Endothelial cell of umbilical vein (primary cell): Measurements from ENCODE around the gene ATP1B1. TPM values are rescaled to one million over a fixed set of nuclear protein-coding genes. Genes with fewer than 3 reads are reported as not detected.

Experiments used
- BruUV-seq: library from RNA; stranded (reverse); fragments of 400-500 nt; replicated peaks from 2 replicates; lab custom pipeline; 2021; lab: Mats Ljungman, UMichigan
- CTCF ChIA-PET: fragments of 300-600, 350-600 bp; sonication (Branson Sonifier 250); formaldehyde crosslinking; loops from one replicate; lab custom pipeline; 2021; ENCODE audit warnings: antibody characterized with exemption, inconsistent platforms; lab: Charles Lee
- POLR2A ChIA-PET: fragments of 300-600, 350-600 bp; sonication (Branson Sonifier 250); formaldehyde crosslinking; loops from one replicate; lab custom pipeline; 2021; ENCODE audit warnings: antibody characterized with exemption, inconsistent platforms; lab: Charles Lee
- DNase-seq: peaks from one replicate; pipeline ENCODE4 v3.0.0-alpha.2; 2011; ENCODE audit warnings: low read depth, low spot score
- FAIRE-seq: peaks from 2 replicates; lab custom pipeline; 2011; peaks lifted over from hg19 to GRCh38; lab: Jason Lieb, UNC
- H2AFZ ChIP-seq: 2 replicates; pipeline ENCODE4 v1.6.0; 2012; ENCODE audit warnings: low read depth, low read length, control low read depth, inconsistent platforms
- H3K27ac ChIP-seq: 2 replicates; pipeline ENCODE4 v1.5.1; 2011; ENCODE audit warnings: low read depth, mild to moderate bottlenecking, control low read depth, low read length, moderate library complexity; ENCODE audit not compliant: insufficient read depth
- H3K27me3 ChIP-seq, 2 experiments: 2 replicates each; pipeline versions ENCODE4 v1.6.0 to v1.6.1; 2011; ENCODE audit warnings: low read length in 2 of 2, mixed read lengths in 1 of 2; ENCODE audit not compliant: control insufficient read depth in 2 of 2, insufficient read depth in 2 of 2
- H3K36me3 ChIP-seq, 2 experiments: 2 replicates in 1 of 2; 3 replicates in 1 of 2; pipeline ENCODE4 v1.5.1; 2011; ENCODE audit warnings: low read length in 2 of 2, mild to moderate bottlenecking in 1 of 2, moderate library complexity in 1 of 2; ENCODE audit not compliant: control insufficient read depth in 2 of 2, insufficient read depth in 2 of 2; ENCODE audit errors: extremely low read depth in 1 of 2
- H3K4me1 ChIP-seq: 3 replicates; pipeline ENCODE4 v1.5.1; 2011; ENCODE audit warnings: mild to moderate bottlenecking, low read length; ENCODE audit not compliant: control insufficient read depth, insufficient read depth; ENCODE audit errors: extremely low read depth
- H3K4me2 ChIP-seq: 2 replicates; pipeline ENCODE4 v1.6.1; 2011; ENCODE audit warnings: low read length, control low read depth, mixed read lengths; ENCODE audit not compliant: insufficient read depth
- H3K4me3 ChIP-seq, 3 experiments: fragments of 200-600 bp in 1 of 3; sonication (generic), shearing (Covaris generic) in 1 of 3; replicated peaks in 1 of 3; 2 replicates each; pipeline ENCODE4 v1.5.1; 2011 to 2016; ENCODE audit warnings: control low read depth in 3 of 3, low read length in 3 of 3, mild to moderate bottlenecking in 2 of 3, inconsistent platforms in 1 of 3, low read depth in 1 of 3, moderate library complexity in 1 of 3; ENCODE audit not compliant: insufficient read depth in 1 of 3
- H3K79me2 ChIP-seq: 2 replicates; pipeline ENCODE4 v1.6.0; 2012; ENCODE audit warnings: low read length, inconsistent platforms; ENCODE audit not compliant: control insufficient read depth, insufficient read depth
- H3K9ac ChIP-seq: replicated peaks from 2 replicates; pipeline ENCODE3; 2011; ENCODE audit warnings: low read length, control low read depth; ENCODE audit not compliant: insufficient read depth; ENCODE audit errors: extremely low read depth
- H3K9me1 ChIP-seq: replicated peaks from 3 replicates; pipeline ENCODE4 v1.6.0; 2011; ENCODE audit warnings: mild to moderate bottlenecking, low read length; ENCODE audit not compliant: control insufficient read depth, insufficient read depth; ENCODE audit errors: extremely low read depth
- H3K9me3 ChIP-seq: replicated peaks from 2 replicates; pipeline ENCODE4 v1.5.1; 2012; ENCODE audit warnings: low read length, inconsistent platforms; ENCODE audit not compliant: control insufficient read depth, insufficient read depth
- H4K20me1 ChIP-seq: replicated peaks from 2 replicates; pipeline ENCODE3; 2011; ENCODE audit warnings: mild to moderate bottlenecking, low read length; ENCODE audit not compliant: control insufficient read depth, insufficient read depth; ENCODE audit errors: extremely low read depth
- CTCF ChIP-seq, 2 donors: IDR thresholded peaks; 1 replicate in 1 of 2; 2 replicates in 1 of 2; pipeline ENCODE4 v1.5.1; 2011; ENCODE audit warnings: low read length in 2 of 2, mild to moderate bottlenecking in 2 of 2, moderate library complexity in 2 of 2, control low read depth in 1 of 2, inconsistent platforms in 1 of 2, low read depth in 1 of 2; ENCODE audit not compliant: insufficient read depth in 1 of 2; ENCODE audit errors: extremely low read depth in 1 of 2
- EZH2 ChIP-seq: IDR thresholded peaks from 2 replicates; pipeline ENCODE4 v1.6.1; 2012; ENCODE audit warnings: borderline replicate concordance, low read depth, mild to moderate bottlenecking, moderate library complexity, low read length, inconsistent platforms; ENCODE audit not compliant: severe bottlenecking
- FOS ChIP-seq: IDR thresholded peaks from 2 replicates; pipeline ENCODE4 v1.6.1; 2011; ENCODE audit warnings: mild to moderate bottlenecking, low read length, moderate library complexity, borderline replicate concordance; ENCODE audit not compliant: insufficient read depth
- GATA2 ChIP-seq: IDR thresholded peaks from 2 replicates; pipeline ENCODE4 v1.7.0; 2011; ENCODE audit warnings: low read depth, mild to moderate bottlenecking, moderate library complexity, mixed read lengths, low read length; ENCODE audit not compliant: insufficient read length, insufficient read depth
- JUN ChIP-seq: IDR thresholded peaks from 2 replicates; pipeline ENCODE4 v1.6.1; 2011; ENCODE audit warnings: borderline replicate concordance, low read depth; ENCODE audit not compliant: insufficient read length, insufficient read depth
- MAX ChIP-seq: IDR thresholded peaks from 2 replicates; pipeline ENCODE4 v1.6.1; 2011; ENCODE audit not compliant: insufficient read depth, insufficient read length
- MYC ChIP-seq: IDR thresholded peaks from one replicate; pipeline ENCODE4 v1.6.1; 2011; ENCODE audit warnings: mild to moderate bottlenecking, low read depth, low read length
- POLR2A ChIP-seq: IDR thresholded peaks from 2 replicates; pipeline ENCODE4 v1.6.1; 2012; ENCODE audit warnings: low read depth, mild to moderate bottlenecking, control low read depth, low read length
- POLR2AphosphoS5 ChIP-seq: IDR thresholded peaks from 2 replicates; pipeline ENCODE4 v1.6.1; 2012; ENCODE audit warnings: low read depth, mild to moderate bottlenecking, control low read depth, low read length, moderate library complexity; ENCODE audit not compliant: insufficient read depth
- dilution Hi-C: fragments of 300-500 bp; cut with MboI; formaldehyde crosslinking; loops from one replicate; pipeline ENCODE4 v1.15.0; 2019; ENCODE audit warnings: low sequenced_read_pairs; ENCODE audit not compliant: extremely low pct_ligation_motif_present
- intact Hi-C: fragments of 100-400 bp; cut with micrococcal nuclease; formaldehyde crosslinking; loops from one replicate; pipeline ENCODE4 v1.10.0; 2022
- polyA plus RNA-seq, 4 experiments: library from polyadenylated mRNA; depleted of rRNA in 3 of 4; stranded (reverse) in 3 of 4; unstranded in 1 of 4; fragments of >200 nt; gene quantifications; 2 replicates each; pipeline versions ENCODE4 v1.2.1 to v1.2.3, GENCODE V29; 2011 to 2012; ENCODE audit warnings: missing spikeins in 1 of 4
- total RNA-seq: library from RNA; stranded (reverse); gene quantifications from 2 replicates; pipeline ENCODE4 v1.2.3, GENCODE V29; 2021

ATP1B1 gene
- total and polyA plus RNA-seq, 2 donors (not counting 3 experiments of a cell fraction or from before 2014, with no cell fraction given), result 14.3 to 56.1 TPM

DNA sequence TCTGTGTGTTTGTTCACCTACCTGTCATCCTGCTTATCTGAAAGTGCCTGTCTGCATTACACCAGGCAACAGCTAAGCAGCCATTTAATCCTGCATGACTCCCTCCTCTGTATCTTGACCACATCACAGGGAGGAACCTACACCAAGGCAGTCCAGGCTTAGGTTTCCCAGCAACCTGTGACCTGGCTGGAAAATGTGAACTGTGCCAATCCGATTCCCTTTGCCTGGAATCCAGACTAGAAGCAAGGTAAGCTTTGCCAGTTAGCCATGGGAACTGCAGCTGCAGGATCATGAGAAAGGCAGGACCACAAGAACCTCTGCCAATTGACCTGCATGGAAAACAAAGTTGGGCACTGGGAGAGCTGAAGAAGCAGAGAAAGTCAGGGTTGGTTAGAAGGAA lies 6.3 kb upstream of the ATP1B1 start:
- no peak for TF ChIP-seq EZH2
- TF ChIP-seq JUN, result no peak
- TF ChIP-seq MYC, result no peak
- no peak for TF ChIP-seq GATA2
- FAIRE-seq (no peak), DNase-seq (no peak)
- no peak overlapping the region for H3K27ac ChIP-seq
- no peaks in the 10 kb centered on the region for H3K9me1 ChIP-seq
- peaks cover 0 to 3% of the 10 kb centered on the region in 2 experiments for H3K27me3 ChIP-seq
- H3K4me1 ChIP-seq, result no peaks in the 10 kb centered on the region
- CTCF ChIA-PET, result interaction anchor here (1.4 to 2.0 kb wide), 2 partner anchors 10 to 13 kb away, joined by 3 to 6 read pairs; no protein-coding TSS in a partner anchor
- no peak overlapping the region for H3K9ac ChIP-seq
- no peaks in the 10 kb centered on the region for H3K36me3 ChIP-seq
- dilution Hi-C loops (no loop called here), intact Hi-C loops (no loop called here)
- no peaks in the 10 kb centered on the region for H3K79me2 ChIP-seq
- no TSS peak for BruUV-seq
- no peaks in the 10 kb centered on the region for H3K9me3 ChIP-seq
- H4K20me1 ChIP-seq, result no peaks in the 10 kb centered on the region
- no peak overlapping the region for H2AFZ ChIP-seq
- no peak overlapping the region for H3K4me3 ChIP-seq
- H3K4me2 ChIP-seq, result no peak overlapping the region
- POLR2A ChIA-PET, result no interaction called here

DNA sequence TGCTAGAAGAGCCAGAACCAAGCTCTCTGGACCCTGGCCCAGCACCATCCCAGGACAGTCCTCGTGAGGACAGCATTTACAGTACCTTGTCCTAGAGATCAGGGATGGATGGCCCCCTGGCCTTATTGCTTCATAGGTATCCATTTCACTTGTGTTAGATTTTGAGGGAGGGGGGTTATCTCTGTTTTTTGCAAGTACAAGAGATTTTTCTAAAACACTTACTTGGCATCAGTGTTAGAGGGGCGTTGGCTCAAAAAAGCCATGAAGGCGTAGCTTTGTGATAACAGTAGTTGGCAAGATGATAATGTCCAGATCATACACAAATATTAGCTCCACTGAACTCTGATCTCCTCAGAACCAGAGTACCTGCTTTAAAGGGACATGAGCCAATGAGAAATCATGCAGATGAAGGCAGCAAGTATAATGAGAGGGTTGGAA lies 5.8 kb upstream of the ATP1B1 start:
- no peak for TF ChIP-seq MYC
- no peak for TF ChIP-seq EZH2
- no peak for TF ChIP-seq JUN
- no peak for TF ChIP-seq MAX
- TF ChIP-seq POLR2AphosphoS5, result no peak
- no peak for TF ChIP-seq GATA2
- no peak for TF ChIP-seq FOS
- no peak for TF ChIP-seq CTCF (IDR thresholded peaks at IDR 0.05; ENCODE audit: extremely low read depth in 1 of 2, insufficient read depth in 1 of 2, low read depth in 1 of 2, low read length in 2 of 2)
- no peak for TF ChIP-seq POLR2A
- dilution Hi-C loops (no loop called here), intact Hi-C loops (no loop called here)
- POLR2A ChIA-PET, result no interaction called here
- no peak overlapping the region for H3K4me3 ChIP-seq
- peaks cover 0 to 3% of the 10 kb centered on the region in 2 experiments for H3K27me3 ChIP-seq
- no peaks in the 10 kb centered on the region for H3K79me2 ChIP-seq
- no peaks in the 10 kb centered on the region for H3K9me1 ChIP-seq
- no TSS peak for BruUV-seq
- DNase-seq, result no peak
- H3K9me3 ChIP-seq, result no peaks in the 10 kb centered on the region
- no peaks in the 10 kb centered on the region for H3K36me3 ChIP-seq
- H3K27ac ChIP-seq, result no peak overlapping the region
- FAIRE-seq, result no peak
- H4K20me1 ChIP-seq, result no peaks in the 10 kb centered on the region
- CTCF ChIA-PET, result interaction anchor here (1.4 to 2.0 kb wide), 2 partner anchors 11 to 14 kb away, joined by 3 to 6 read pairs; no protein-coding TSS in a partner anchor
- no peak overlapping the region for H2AFZ ChIP-seq
- no peak overlapping the region for H3K4me2 ChIP-seq
- H3K4me1 ChIP-seq, result no peaks in the 10 kb centered on the region
- H3K9ac ChIP-seq, result no peak overlapping the region
